Nephron progenitor cell (in vitro differentiated cells): Measurements from ENCODE around the gene FKBP1A.

Experiments used
- DNase-seq: peaks from one replicate; pipeline ENCODE4 v3.0.0; 2021
- H3K27ac Mint-ChIP-seq: 2 replicates; pipeline ENCODE4 v1.8.0; 2021; ENCODE audit warnings: mild to moderate bottlenecking, moderate library complexity, mixed read lengths
- H3K27me3 Mint-ChIP-seq: 2 replicates; pipeline ENCODE4 v1.8.0; 2021; ENCODE audit warnings: mild to moderate bottlenecking, low read depth, mixed read lengths; ENCODE audit not compliant: poor library complexity
- H3K36me3 Mint-ChIP-seq: 2 replicates; pipeline ENCODE4 v1.8.0; 2021; ENCODE audit warnings: low read depth, mixed read lengths
- H3K4me1 Mint-ChIP-seq: 2 replicates; pipeline ENCODE4 v1.8.0; 2021; ENCODE audit warnings: mixed read lengths
- H3K4me3 Mint-ChIP-seq: 2 replicates; pipeline ENCODE4 v1.8.0; 2021; ENCODE audit warnings: mild to moderate bottlenecking, moderate library complexity, mixed read lengths
- H3K9me3 Mint-ChIP-seq: 2 replicates; pipeline ENCODE4 v1.8.0; 2021; ENCODE audit warnings: mild to moderate bottlenecking, moderate library complexity, mixed read lengths
- CTCF ChIP-seq: fragments of 200-600 bp; sonication (generic); IDR thresholded peaks from 2 replicates; pipeline ENCODE4 v1.5.0; 2021; ENCODE audit warnings: antibody characterized with exemption

The FKBP1A gene

GRCh38 chr20:1377984-1378734, 14.7 kb downstream of the FKBP1A start:
- Mint-ChIP-seq H3K4me3 (no peak overlapping the region), H3K9me3 (no peaks in the 10 kb centered on the region), H3K36me3 (peaks cover 12% of the 10 kb centered on the region), H3K27ac (peak overlapping the region; percentile 89), H3K27me3 (peaks cover 2% of the 10 kb centered on the region), H3K4me1 (peaks cover 83% of the 10 kb centered on the region)
- no peak for TF ChIP-seq CTCF
- DNase-seq = no peak

GRCh38 chr20:1377341-1377871, 15.4 kb downstream of the FKBP1A start:
- Mint-ChIP-seq H3K4me1 (peaks cover 75% of the 10 kb centered on the region), H3K4me3 (no peak overlapping the region), H3K36me3 (peaks cover 20% of the 10 kb centered on the region), H3K27ac (peak overlapping the region; percentile 89), H3K9me3 (no peaks in the 10 kb centered on the region), H3K27me3 (peaks cover 2% of the 10 kb centered on the region)
- no peak for TF ChIP-seq CTCF
- no peak for DNase-seq

GRCh38 chr20:1376408-1377270, 16.2 kb downstream of the FKBP1A start:
- Mint-ChIP-seq H3K27ac (peak overlapping the region; percentile 89), H3K4me1 (peaks cover 77% of the 10 kb centered on the region)

GRCh38 chr20:1376007-1376406, 16.8 kb downstream of the FKBP1A start:
- Mint-ChIP-seq H3K27ac (peak overlapping the region; percentile 89), H3K36me3 (peaks cover 26% of the 10 kb centered on the region), H3K27me3 (peaks cover 2% of the 10 kb centered on the region), H3K4me1 (peaks cover 78% of the 10 kb centered on the region), H3K9me3 (no peaks in the 10 kb centered on the region), H3K4me3 (no peak overlapping the region)
- DNase-seq = no peak
- TF ChIP-seq CTCF = no peak

More at GRCh38 chr20:1376408-1377270, 16.2 kb downstream of the FKBP1A start:
- no peak overlapping the region for H3K4me3 Mint-ChIP-seq
- H3K9me3 Mint-ChIP-seq = no peaks in the 10 kb centered on the region
- TF ChIP-seq CTCF = no peak
- H3K27me3 Mint-ChIP-seq = peaks cover 2% of the 10 kb centered on the region
- DNase-seq = no peak
- peaks cover 26% of the 10 kb centered on the region for H3K36me3 Mint-ChIP-seq

GRCh38 chr20:1375515-1375914, 17.3 kb downstream of the FKBP1A start:
- Mint-ChIP-seq H3K27me3 (peaks cover 2% of the 10 kb centered on the region), H3K9me3 (no peaks in the 10 kb centered on the region), H3K27ac (peak overlapping the region; percentile 89), H3K4me3 (peak overlapping the region; percentile 12), H3K36me3 (peaks cover 26% of the 10 kb centered on the region), H3K4me1 (peaks cover 81% of the 10 kb centered on the region)
- DNase-seq = no peak
- TF ChIP-seq CTCF = no peak
